ENCODE results near the gene APP.

Gene APP

DNA sequence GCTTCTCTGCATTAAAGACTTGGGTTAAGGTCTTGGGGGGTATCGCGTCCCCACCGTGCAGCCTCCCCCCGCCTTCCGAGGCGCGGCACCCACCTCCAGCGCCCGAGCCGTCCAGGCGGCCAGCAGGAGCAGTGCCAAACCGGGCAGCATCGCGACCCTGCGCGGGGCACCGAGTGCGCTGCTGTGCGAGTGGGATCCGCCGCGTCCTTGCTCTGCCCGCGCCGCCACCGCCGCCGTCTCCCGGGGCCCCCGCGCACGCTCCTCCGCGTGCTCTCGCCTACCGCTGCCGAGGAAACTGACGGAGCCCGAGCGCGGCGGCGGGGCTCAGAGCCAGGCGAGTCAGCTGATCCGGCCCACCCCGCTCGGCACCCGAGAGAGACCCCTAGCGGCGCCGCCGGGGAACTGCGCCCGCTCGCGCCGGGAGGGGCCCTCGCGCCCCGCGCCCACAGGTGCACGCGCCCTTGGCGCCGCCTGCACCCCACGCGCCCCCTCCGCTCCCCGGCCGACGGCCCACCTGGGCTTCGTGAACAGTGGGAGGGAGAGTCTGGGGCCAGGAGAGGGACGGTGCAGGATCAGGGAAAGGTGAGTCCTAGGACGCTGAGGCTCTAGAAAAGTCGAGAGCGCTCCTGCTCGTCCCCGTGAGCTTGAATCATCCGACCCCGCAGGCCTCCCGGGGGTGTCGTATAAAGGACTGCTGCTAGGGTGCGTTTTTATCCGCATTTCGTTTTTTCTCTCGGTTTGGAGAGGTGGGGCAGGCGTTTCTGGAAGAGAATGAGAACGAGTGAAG is at the start of gene APP:
APP (minus strand) TSS at position 300 of the 787 bp plus-strand sequence; CDS start at position 150, 150 bp downstream.
- H3K27me3 ChIP-seq (ENCODE audit: low read length), result no peaks in the 10 kb centered on the region
- no peaks in the 10 kb centered on the region for H4K20me1 ChIP-seq (ENCODE audit: low read depth, low read length)
- H3K9me3 ChIP-seq (ENCODE audit: insufficient read depth, low read length), result no peaks in the 10 kb centered on the region
- no peak within 1 kb of the TSS for H3K27ac ChIP-seq (ENCODE audit: low read depth, low read length)
- no peaks in the 10 kb centered on the region for H3F3A ChIP-seq (ENCODE audit: insufficient read depth)
- no peak within 1 kb of the TSS for H3K9ac ChIP-seq (ENCODE audit: low read length)
- no peaks in the 10 kb centered on the region for H3K9me2 ChIP-seq (replicated peaks; ENCODE audit: insufficient read depth, low read length)
- H3K4me2 ChIP-seq (ENCODE audit: low read depth, low read length, poor library complexity, severe bottlenecking), result no peak within 1 kb of the TSS
- TF ChIP-seq, protein P1, sequence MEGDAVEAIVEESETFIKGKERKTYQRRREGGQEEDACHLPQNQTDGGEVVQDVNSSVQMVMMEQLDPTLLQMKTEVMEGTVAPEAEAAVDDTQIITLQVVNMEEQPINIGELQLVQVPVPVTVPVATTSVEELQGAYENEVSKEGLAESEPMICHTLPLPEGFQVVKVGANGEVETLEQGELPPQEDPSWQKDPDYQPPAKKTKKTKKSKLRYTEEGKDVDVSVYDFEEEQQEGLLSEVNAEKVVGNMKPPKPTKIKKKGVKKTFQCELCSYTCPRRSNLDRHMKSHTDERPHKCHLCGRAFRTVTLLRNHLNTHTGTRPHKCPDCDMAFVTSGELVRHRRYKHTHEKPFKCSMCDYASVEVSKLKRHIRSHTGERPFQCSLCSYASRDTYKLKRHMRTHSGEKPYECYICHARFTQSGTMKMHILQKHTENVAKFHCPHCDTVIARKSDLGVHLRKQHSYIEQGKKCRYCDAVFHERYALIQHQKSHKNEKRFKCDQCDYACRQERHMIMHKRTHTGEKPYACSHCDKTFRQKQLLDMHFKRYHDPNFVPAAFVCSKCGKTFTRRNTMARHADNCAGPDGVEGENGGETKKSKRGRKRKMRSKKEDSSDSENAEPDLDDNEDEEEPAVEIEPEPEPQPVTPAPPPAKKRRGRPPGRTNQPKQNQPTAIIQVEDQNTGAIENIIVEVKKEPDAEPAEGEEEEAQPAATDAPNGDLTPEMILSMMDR (IDR thresholded peaks at IDR 0.05; ENCODE audit: insufficient read depth, low read length, poor library complexity, severe bottlenecking), result no peak
- no peak for TF ChIP-seq EZH2phosphoT487 (conservative IDR thresholded peaks at IDR 0.05; ENCODE audit: low read length)
- no peak within 1 kb of the TSS for H3K4me3 ChIP-seq (ENCODE audit: insufficient read depth, low read length, poor library complexity, severe bottlenecking)
- H3K79me2 ChIP-seq (ENCODE audit: insufficient read depth, low read length), result no peaks in the 10 kb centered on the region
- no peaks in the 10 kb centered on the region for H3K36me3 ChIP-seq (ENCODE audit: low read length)
- H2AFZ ChIP-seq (ENCODE audit: low read depth, low read length, severe bottlenecking), result no peak within 1 kb of the TSS

DNA sequence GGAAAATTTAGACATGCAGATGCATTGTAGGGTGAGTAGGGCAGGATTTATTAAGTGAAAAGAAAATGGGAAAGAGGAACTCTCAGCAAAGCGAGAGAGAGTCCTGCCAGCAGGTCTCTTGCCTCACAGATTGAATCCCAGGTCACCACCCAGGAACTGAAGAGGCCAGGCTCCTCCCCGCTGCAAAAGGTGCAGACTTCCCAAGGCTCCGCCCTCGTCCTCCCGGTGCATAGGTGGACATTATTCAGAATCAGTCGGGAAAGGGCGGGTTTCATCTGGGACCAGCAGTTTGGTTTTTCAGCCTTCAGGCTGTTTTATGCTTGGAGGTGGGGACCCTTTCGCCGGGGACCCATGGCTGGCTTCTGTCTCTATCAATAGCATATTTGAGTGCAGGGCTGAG is 41.6 kb upstream of the APP start:
- Histone ChIP-seq H4K20me1 (ENCODE audit: low read depth, low read length) (no peaks in the 10 kb centered on the region), H3F3A (ENCODE audit: insufficient read depth) (no peaks in the 10 kb centered on the region), H2AFZ (ENCODE audit: low read depth, low read length, severe bottlenecking) (no peak overlapping the region), H3K9ac (ENCODE audit: low read length) (no peak overlapping the region), H3K4me2 (ENCODE audit: low read depth, low read length, poor library complexity, severe bottlenecking) (no peak overlapping the region), H3K79me2 (ENCODE audit: insufficient read depth, low read length) (no peaks in the 10 kb centered on the region), H3K9me2 (replicated peaks; ENCODE audit: insufficient read depth, low read length) (no peaks in the 10 kb centered on the region), H3K9me3 (ENCODE audit: insufficient read depth, low read length) (no peaks in the 10 kb centered on the region), H3K36me3 (ENCODE audit: low read length) (no peaks in the 10 kb centered on the region), H3K27ac (ENCODE audit: low read depth, low read length) (no peak overlapping the region), H3K4me3 (ENCODE audit: insufficient read depth, low read length, poor library complexity, severe bottlenecking) (no peak overlapping the region), H3K27me3 (ENCODE audit: low read length) (no peaks in the 10 kb centered on the region)
- TF ChIP-seq, protein P1 (IDR thresholded peaks at IDR 0.05; ENCODE audit: insufficient read depth, low read length, poor library complexity, severe bottlenecking), result no peak
- no peak for TF ChIP-seq EZH2phosphoT487 (conservative IDR thresholded peaks at IDR 0.05; ENCODE audit: low read length)

DNA sequence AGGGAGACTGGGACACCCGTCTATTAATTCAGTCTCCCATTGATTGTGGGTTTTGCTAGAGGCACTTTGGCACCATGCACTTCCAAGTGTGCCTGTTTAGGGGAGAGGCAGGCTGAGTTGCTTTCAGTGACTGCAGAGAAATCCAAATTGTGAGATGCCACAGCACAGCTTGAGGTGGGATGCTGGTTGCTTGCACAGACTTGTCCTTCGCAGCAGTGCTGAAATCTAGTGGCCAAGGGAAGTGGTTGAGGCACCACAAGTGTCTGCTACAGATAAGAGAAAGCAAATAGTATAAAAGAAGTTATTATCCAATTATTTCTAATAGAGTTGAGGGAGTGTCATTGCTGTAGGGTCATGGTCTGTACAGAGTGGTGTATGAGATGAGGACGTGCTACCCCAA is 40.0 kb upstream of the APP start:
- Histone ChIP-seq H3F3A (ENCODE audit: insufficient read depth) (no peaks in the 10 kb centered on the region), H3K79me2 (ENCODE audit: insufficient read depth, low read length) (no peaks in the 10 kb centered on the region), H3K4me2 (ENCODE audit: low read depth, low read length, poor library complexity, severe bottlenecking) (no peak overlapping the region), H3K4me3 (ENCODE audit: insufficient read depth, low read length, poor library complexity, severe bottlenecking) (no peak overlapping the region), H3K9ac (ENCODE audit: low read length) (no peak overlapping the region), H3K27ac (ENCODE audit: low read depth, low read length) (no peak overlapping the region), H2AFZ (ENCODE audit: low read depth, low read length, severe bottlenecking) (no peak overlapping the region), H3K9me2 (replicated peaks; ENCODE audit: insufficient read depth, low read length) (no peaks in the 10 kb centered on the region), H3K36me3 (ENCODE audit: low read length) (no peaks in the 10 kb centered on the region), H4K20me1 (ENCODE audit: low read depth, low read length) (no peaks in the 10 kb centered on the region), H3K27me3 (ENCODE audit: low read length) (no peaks in the 10 kb centered on the region), H3K9me3 (ENCODE audit: insufficient read depth, low read length) (no peaks in the 10 kb centered on the region)
- TF ChIP-seq, protein P1 (IDR thresholded peaks at IDR 0.05; ENCODE audit: insufficient read depth, low read length, poor library complexity, severe bottlenecking), result no peak
- no peak for TF ChIP-seq EZH2phosphoT487 (conservative IDR thresholded peaks at IDR 0.05; ENCODE audit: low read length)
